ENCODE results near the gene ATG14.
"Not testable (repeated sequence)": the region's sequence is repeated elsewhere in the genome, so short reads cannot be mapped to it uniquely, and the experiment has no call there.

ATG14 gene

GRCh38 chr14:55387121-55387520 lies 24.5 kb downstream of the ATG14 start:
- TF ChIP-seq CTCF (IDR thresholded peaks at IDR 0.05; ENCODE audit: insufficient read depth, missing control alignments), result no peak
- FAIRE-seq (no peak), DNase-seq (ENCODE audit: insufficient read length, low spot score) (no peak)

GRCh38 chr14:55386037-55386808 lies 25.4 kb downstream of the ATG14 start:
- no peak for TF ChIP-seq CTCF (IDR thresholded peaks at IDR 0.05; ENCODE audit: insufficient read depth, missing control alignments)
- FAIRE-seq (no peak), DNase-seq (ENCODE audit: insufficient read length, low spot score) (no peak)

GRCh38 chr14:55384536-55384935 lies 27.1 kb downstream of the ATG14 start:
- no peak for DNase-seq (ENCODE audit: insufficient read length, low spot score)
- FAIRE-seq, result no peak
- no peak for TF ChIP-seq CTCF (IDR thresholded peaks at IDR 0.05; ENCODE audit: insufficient read depth, missing control alignments)

- FAIRE-seq (no peak), DNase-seq (ENCODE audit: insufficient read length, low spot score) (no peak)
- TF ChIP-seq CTCF (IDR thresholded peaks at IDR 0.05; ENCODE audit: insufficient read depth, missing control alignments), result no peak
These were observed 28.0 kb downstream of the ATG14 start for GRCh38 chr14:55383541-55384140.

- DNase-seq (ENCODE audit: insufficient read length, low spot score); FAIRE-seq: not testable (repeated sequence)
These were observed 28.6 kb downstream of the ATG14 start for GRCh38 chr14:55383056-55383466.

- no peak for DNase-seq (ENCODE audit: insufficient read length, low spot score)
- FAIRE-seq, result no peak
- no peak for TF ChIP-seq CTCF (IDR thresholded peaks at IDR 0.05; ENCODE audit: insufficient read depth, missing control alignments)
These were observed 29.1 kb downstream of the ATG14 start for GRCh38 chr14:55382483-55382882.

GRCh38 chr14:55381561-55381960 lies 30.1 kb downstream of the ATG14 start:
- FAIRE-seq (no peak), DNase-seq (ENCODE audit: insufficient read length, low spot score) (no peak)
- no peak for TF ChIP-seq CTCF (IDR thresholded peaks at IDR 0.05; ENCODE audit: insufficient read depth, missing control alignments)
